ENCODE measurements around the gene KDM1B. TPM values are rescaled to one million over a fixed set of nuclear protein-coding genes. Genes with fewer than 3 reads are reported as not detected.

The KDM1B gene
- total and polyA plus RNA-seq, 9 of the 15 experiments (the other 6 are each of a cell fraction or from before 2014, with no cell fraction given), result 1.4 to 58.9 (median 36.3) TPM

DNA sequence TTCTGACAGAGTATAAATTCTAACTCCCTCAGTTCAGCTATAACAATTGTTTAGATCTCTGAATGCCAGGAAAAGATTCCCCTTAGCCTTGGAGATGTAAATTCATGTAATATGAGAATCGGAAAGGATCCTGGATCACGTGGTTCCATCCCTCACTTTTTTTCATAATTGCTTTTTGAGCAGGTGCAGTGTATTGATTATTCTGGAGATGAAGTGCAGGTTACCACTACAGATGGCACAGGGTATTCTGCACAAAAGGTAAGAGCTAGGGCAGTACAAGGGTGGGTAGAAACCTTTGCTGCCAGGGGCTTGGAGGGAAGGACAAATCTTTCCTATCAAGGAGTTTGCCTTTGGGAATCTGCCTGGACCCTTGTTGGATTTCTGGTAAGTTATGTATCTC lies 52.7 kb downstream of the KDM1B start:
- Histone ChIP-seq H4K20me1 (replicated peaks; ENCODE audit: control insufficient read depth, insufficient read depth, low read length) (no peaks in the 10 kb centered on the region), H3K9me3 (replicated peaks; ENCODE audit: control insufficient read depth, insufficient read depth, low read depth, low read length) (no peaks in the 10 kb centered on the region), H3K9me1 (ENCODE audit: control insufficient read depth, insufficient read depth, low read length) (no peaks in the 10 kb centered on the region), H3K9ac (ENCODE audit: insufficient read depth in 1 of 2, low read depth in 2 of 2, low read length in 2 of 2) (no peak overlapping the region), H2AFZ (ENCODE audit: low read depth, low read length) (no peak overlapping the region), H3K4me3 (no peak overlapping the region), H3K27ac (ENCODE audit: extremely low read depth, low read depth, low read length) (no peak overlapping the region), H3K79me2 (ENCODE audit: control insufficient read depth, insufficient read depth, low read length) (no peaks in the 10 kb centered on the region), H3K36me3 (ENCODE audit: control insufficient read depth, insufficient read depth, low read length) (peaks cover 41% of the 10 kb centered on the region; the same call in 2 of the 3 replicates), H3K4me1 (replicated peaks in 1 of 2; ENCODE audit: control insufficient read depth in 2 of 2, insufficient read depth in 2 of 2, low read length in 2 of 2) (no peaks in the 10 kb centered on the region), H3K27me3 (ENCODE audit: control insufficient read depth in 2 of 2, insufficient read depth in 2 of 2, low read length in 2 of 2) (no peaks in the 10 kb centered on the region), H3K4me2 (ENCODE audit: insufficient read depth, low read length) (no peak overlapping the region)
- ChIA-PET POLR2A (no interaction called here), CTCF (ENCODE audit: low intra/inter-chr PET ratio) (no interaction called here)
- intact Hi-C loops (cut with micrococcal nuclease) (no loop called here), in situ Hi-C loops (cut with MboI) (no loop called here)
- WGBS (ENCODE audit: insufficient coverage, low coverage, missing lambda C conversion rate), result 57% methylated on average over 2 of the region's 2 CpGs
- ATAC-seq, result no peak
- FAIRE-seq, result no peak
- BruUV-seq (replicated peaks), result no TSS peak
- DNase-seq (ENCODE audit: extremely low read depth in 1 of 4, low spot score in 3 of 4), result no peak
- TF ChIP-seq ZNF644 (tag; IDR thresholded peaks at IDR 0.05; ENCODE audit: low read depth) (no peak), PCBP2 (IDR thresholded peaks at IDR 0.05; ENCODE audit: low read depth, low read length, poor library complexity, severe bottlenecking) (no peak), HDAC2 (IDR thresholded peaks at IDR 0.05) (no peak), HDAC3 (IDR thresholded peaks at IDR 0.05; ENCODE audit: borderline replicate concordance, partially characterized antibody) (no peak), BRD4 (IDR thresholded peaks at IDR 0.05) (no peak), POLR3A (IDR thresholded peaks at IDR 0.05; ENCODE audit: borderline replicate concordance, extremely low read depth, insufficient read depth, insufficient read length) (no peak), HSF4 (CRISPR knock-in tag; IDR thresholded peaks at IDR 0.05; ENCODE audit: borderline replicate concordance) (no peak), ZNF77 (CRISPR knock-in tag; IDR thresholded peaks at IDR 0.05) (no peak), TGIF2 (CRISPR knock-in tag; IDR thresholded peaks at IDR 0.05) (no peak), ZBED1 (IDR thresholded peaks at IDR 0.05) (no peak)
- TF ChIP-seq, protein P1, sequence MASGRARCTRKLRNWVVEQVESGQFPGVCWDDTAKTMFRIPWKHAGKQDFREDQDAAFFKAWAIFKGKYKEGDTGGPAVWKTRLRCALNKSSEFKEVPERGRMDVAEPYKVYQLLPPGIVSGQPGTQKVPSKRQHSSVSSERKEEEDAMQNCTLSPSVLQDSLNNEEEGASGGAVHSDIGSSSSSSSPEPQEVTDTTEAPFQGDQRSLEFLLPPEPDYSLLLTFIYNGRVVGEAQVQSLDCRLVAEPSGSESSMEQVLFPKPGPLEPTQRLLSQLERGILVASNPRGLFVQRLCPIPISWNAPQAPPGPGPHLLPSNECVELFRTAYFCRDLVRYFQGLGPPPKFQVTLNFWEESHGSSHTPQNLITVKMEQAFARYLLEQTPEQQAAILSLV (tag; IDR thresholded peaks at IDR 0.05), result no peak
- TF ChIP-seq, protein P2, sequence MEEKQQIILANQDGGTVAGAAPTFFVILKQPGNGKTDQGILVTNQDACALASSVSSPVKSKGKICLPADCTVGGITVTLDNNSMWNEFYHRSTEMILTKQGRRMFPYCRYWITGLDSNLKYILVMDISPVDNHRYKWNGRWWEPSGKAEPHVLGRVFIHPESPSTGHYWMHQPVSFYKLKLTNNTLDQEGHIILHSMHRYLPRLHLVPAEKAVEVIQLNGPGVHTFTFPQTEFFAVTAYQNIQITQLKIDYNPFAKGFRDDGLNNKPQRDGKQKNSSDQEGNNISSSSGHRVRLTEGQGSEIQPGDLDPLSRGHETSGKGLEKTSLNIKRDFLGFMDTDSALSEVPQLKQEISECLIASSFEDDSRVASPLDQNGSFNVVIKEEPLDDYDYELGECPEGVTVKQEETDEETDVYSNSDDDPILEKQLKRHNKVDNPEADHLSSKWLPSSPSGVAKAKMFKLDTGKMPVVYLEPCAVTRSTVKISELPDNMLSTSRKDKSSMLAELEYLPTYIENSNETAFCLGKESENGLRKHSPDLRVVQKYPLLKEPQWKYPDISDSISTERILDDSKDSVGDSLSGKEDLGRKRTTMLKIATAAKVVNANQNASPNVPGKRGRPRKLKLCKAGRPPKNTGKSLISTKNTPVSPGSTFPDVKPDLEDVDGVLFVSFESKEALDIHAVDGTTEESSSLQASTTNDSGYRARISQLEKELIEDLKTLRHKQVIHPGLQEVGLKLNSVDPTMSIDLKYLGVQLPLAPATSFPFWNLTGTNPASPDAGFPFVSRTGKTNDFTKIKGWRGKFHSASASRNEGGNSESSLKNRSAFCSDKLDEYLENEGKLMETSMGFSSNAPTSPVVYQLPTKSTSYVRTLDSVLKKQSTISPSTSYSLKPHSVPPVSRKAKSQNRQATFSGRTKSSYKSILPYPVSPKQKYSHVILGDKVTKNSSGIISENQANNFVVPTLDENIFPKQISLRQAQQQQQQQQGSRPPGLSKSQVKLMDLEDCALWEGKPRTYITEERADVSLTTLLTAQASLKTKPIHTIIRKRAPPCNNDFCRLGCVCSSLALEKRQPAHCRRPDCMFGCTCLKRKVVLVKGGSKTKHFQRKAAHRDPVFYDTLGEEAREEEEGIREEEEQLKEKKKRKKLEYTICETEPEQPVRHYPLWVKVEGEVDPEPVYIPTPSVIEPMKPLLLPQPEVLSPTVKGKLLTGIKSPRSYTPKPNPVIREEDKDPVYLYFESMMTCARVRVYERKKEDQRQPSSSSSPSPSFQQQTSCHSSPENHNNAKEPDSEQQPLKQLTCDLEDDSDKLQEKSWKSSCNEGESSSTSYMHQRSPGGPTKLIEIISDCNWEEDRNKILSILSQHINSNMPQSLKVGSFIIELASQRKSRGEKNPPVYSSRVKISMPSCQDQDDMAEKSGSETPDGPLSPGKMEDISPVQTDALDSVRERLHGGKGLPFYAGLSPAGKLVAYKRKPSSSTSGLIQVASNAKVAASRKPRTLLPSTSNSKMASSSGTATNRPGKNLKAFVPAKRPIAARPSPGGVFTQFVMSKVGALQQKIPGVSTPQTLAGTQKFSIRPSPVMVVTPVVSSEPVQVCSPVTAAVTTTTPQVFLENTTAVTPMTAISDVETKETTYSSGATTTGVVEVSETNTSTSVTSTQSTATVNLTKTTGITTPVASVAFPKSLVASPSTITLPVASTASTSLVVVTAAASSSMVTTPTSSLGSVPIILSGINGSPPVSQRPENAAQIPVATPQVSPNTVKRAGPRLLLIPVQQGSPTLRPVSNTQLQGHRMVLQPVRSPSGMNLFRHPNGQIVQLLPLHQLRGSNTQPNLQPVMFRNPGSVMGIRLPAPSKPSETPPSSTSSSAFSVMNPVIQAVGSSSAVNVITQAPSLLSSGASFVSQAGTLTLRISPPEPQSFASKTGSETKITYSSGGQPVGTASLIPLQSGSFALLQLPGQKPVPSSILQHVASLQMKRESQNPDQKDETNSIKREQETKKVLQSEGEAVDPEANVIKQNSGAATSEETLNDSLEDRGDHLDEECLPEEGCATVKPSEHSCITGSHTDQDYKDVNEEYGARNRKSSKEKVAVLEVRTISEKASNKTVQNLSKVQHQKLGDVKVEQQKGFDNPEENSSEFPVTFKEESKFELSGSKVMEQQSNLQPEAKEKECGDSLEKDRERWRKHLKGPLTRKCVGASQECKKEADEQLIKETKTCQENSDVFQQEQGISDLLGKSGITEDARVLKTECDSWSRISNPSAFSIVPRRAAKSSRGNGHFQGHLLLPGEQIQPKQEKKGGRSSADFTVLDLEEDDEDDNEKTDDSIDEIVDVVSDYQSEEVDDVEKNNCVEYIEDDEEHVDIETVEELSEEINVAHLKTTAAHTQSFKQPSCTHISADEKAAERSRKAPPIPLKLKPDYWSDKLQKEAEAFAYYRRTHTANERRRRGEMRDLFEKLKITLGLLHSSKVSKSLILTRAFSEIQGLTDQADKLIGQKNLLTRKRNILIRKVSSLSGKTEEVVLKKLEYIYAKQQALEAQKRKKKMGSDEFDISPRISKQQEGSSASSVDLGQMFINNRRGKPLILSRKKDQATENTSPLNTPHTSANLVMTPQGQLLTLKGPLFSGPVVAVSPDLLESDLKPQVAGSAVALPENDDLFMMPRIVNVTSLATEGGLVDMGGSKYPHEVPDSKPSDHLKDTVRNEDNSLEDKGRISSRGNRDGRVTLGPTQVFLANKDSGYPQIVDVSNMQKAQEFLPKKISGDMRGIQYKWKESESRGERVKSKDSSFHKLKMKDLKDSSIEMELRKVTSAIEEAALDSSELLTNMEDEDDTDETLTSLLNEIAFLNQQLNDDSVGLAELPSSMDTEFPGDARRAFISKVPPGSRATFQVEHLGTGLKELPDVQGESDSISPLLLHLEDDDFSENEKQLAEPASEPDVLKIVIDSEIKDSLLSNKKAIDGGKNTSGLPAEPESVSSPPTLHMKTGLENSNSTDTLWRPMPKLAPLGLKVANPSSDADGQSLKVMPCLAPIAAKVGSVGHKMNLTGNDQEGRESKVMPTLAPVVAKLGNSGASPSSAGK (IDR thresholded peaks at IDR 0.05), result no peak

Measured in K562 (cell line).